Suppressor macrophage (primary cell): ENCODE measurements around the gene CLDN1.

Source experiments
- DNase-seq, 4 experiments: peaks; one replicate each; pipeline ENCODE4 v3.0.0-alpha.2; 2020 to 2022

The CLDN1 gene

DNA sequence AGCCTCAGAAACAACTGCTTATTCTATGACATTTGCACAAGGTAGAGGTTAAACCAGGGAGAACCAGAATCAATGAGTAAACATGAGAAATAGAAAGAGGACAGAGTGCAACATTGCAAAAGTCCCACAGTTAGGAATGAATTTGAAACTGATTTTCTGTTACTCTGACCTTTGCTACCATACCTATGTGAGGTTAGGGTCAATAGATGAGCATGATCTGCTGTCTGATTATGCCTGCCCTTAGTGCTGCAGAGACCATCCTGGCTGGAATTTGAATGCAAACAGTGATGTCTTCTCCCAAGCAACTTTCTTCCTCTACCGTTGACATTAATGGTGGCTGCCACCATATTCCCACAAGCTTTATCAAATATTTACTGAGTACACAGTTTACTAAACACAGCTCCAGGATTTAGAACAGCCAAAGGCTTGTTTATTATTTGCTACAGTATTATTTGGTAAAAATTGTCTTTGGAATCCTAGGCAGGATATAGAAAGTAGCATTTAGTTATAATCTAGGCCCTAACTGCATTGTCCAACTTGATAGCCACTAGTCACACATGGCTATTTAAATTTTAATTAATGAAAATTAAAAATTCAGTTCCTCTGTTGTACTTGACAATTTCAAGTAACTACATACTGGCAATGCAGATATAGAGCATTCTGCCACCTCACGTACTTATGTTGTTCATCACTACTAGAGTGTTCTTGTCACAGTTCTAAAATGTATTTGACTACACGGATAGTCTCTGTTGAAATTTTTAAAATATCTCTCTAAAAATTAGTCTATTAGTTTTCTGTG lies 8.9 kb upstream of the CLDN1 start:
- no peak for DNase-seq

DNA sequence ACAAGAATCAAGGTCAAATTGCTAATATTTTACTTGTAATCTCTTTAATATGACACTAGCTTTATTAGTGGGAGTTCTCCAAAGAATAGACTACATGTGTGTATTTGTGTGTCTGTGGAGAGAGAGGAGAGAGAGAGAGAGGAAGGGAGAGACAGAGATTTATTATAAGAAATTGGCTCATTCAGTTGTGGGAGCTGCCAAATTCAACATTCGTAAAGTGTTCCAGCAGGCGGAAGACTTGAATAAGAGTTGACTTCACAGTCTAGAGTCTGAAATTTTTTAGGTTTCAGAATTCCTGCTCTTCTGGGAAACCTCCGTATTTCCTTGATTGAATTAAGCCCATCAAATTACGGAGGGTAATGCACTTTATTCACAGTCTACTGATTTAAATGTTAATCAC lies 4.7 kb upstream of the CLDN1 start:
- DNase-seq, result no peak

DNA sequence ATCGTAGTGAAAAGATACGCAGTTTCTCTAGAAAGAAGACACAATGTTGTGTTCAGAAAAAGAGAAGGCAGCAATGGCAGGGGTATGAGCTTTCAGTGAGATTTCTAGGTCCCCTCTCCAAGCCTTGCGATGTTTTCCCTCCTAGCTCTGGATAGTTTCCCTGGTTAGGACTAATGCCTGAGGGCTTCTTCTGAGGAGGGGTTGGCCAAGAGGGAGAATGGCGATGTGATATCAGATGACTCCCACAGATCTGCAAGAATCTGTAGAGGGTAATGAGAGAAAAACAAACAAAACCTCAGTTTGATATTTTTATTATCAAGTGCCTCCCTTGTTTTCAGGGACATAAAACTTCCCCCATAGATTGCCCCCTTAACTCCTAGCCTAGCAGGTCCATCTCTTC lies 4.1 kb upstream of the CLDN1 start:
- DNase-seq, result no peak

DNA sequence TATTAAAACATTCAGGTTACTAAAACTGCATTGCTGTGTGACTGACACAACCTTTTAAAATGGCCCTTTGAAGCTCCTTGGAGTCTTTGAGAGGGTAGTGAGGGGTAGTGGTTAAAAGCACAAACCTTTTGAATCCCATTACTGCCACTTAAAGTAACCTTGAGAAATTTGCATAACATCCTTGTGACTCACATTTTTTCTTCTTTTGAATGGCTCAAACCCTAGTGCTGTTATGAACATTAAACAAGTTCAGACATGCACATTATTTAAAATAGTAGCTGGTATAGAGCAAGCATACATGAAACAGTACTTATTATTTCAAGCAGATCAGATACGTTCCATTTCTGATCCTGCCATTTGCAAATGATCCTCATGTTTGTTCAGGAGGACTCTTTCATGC lies 3.7 kb upstream of the CLDN1 start:
- DNase-seq, result no peak

DNA sequence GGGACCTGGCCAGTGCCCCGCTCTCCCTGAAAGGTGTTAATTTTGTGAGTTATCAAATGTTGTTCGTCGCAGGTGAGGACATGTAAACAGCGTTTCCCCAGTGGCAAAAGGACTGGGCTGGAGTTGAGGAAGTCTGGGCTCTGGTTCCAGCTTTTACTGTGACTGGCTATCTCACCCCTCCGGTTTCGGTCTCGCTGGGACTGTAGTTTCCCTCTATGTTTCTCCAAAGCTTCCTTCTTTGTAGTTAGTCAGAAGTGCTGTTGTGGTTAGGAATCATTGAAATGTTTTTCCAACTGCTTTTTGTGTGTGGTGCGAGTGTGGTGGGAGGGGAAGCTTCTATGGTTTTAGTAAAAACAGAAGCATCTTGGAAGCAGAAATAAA lies 990 bp upstream of the CLDN1 start:
- DNase-seq, result peak; percentile 64 to 80 (median 76)

DNA sequence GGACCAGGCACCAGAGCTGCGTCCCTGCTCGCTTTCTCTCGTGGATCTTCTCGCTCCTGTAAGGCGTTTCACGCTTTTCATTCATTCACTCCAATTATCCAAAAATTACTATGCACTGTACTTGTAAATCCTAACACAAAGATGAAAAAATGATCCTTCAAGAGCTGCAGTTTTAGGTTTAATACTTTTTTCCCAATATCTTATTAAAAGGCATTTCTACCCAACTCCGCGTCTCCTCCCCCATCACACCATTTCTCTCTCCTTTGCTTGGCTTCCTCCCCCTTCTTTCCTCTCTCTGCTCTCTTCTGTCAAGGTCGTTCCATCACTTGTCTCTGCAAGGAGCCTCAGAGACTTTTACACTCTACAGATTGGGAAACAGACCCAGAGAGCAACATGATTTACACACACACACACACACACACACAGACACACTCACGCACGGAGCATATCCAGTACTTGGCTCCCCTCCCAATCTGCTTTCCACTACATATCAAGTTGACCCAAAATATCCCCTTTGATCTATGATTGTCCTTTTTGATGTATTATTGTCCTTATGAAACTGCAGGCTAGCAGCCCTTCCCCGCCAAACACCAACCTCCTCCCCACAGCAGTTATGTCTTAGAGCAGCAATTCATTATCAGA lies 479 bp upstream of the CLDN1 start:
- DNase-seq, result no peak

DNA sequence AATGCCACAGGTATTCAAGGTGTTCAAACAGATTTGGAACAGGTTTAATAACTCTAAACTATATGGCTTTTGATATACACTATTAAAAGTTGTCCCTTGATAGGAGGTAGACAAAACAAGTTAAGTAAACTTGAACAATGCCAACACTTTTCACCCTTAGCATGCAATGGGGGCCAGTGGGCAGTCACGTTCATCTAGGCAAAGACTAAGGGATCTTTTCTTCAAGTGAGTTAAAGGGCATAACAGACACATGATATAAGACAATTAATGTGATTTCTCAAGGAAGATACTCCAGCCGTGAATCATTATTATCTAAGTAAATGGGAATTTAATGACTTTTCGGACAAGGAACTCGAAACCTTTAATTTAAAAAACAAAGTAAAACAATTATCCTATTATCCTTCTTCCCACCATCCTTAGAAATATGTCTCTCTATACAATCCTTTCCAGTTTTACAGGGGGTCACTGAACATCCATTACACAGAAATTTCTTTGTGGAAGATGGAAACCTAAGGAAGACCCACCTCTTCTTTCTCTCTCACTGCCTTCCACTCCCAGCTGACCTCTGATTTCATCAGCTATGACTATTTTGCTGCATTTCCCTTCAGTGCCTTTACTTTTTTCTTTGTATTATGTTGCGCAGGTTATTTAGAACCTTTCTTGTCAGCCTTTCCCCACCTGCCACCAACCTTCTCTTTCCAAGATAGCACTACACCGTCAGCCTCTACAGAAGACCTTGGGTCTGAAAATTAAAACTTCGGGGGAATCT lies 1.5 kb downstream of the CLDN1 start:
- DNase-seq, result no peak

DNA sequence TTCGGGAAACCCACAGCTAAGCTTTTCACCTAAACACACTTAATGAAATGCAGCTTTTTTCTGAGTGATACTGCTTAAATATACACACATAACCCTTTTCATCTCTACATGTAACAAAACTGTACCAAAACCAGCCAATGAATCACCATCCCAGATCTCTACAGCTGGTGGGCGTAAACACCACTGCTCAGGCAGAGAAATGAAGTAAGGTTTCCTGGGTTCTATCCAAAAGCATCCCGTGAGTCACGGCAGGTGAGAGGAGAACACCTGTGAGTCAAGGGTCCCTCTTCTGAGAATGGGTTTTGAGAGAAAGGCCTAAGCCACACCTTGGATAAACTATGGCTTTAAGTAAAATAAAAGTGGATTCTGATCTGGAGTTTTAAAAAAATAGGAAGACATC lies 2.6 kb downstream of the CLDN1 start:
- DNase-seq, result no peak

DNA sequence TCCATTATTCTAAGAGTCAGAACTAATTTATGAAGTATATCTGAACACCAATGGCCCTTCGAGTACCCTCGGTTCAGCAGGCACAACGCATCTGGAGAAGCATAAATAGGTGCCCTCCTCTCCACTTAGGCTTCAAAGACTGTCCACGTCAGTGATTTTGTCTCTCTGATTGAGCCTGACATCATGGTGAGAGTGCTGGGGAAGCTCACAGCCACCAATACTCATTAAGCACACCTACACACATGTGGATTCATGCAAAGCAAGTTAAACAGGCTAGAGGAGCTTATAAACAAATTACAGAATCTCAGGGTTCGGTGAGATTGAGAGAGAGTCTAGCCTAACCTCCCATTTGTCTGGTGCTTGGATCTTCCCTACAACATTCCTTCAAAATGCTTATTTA lies 3.6 kb downstream of the CLDN1 start:
- DNase-seq, result no peak

DNA sequence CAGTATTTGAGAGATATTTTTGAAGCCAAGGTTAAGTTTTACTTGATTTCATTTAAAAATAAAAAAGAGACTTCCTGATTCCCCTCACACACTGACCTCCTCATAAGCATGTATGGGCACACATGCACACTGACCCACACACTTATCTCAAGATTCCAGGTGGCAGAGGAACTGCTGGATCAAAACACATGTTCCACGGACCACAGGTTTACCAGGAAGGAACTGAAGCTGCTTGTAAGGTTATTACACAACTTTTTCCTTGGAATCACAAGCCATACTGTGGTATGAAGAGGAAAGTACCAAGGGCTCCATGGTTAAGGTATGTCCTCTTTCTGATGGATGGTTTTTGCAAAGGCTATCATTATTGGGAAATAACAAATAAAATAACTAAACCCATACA lies 7.5 kb downstream of the CLDN1 start:
- no peak for DNase-seq

DNA sequence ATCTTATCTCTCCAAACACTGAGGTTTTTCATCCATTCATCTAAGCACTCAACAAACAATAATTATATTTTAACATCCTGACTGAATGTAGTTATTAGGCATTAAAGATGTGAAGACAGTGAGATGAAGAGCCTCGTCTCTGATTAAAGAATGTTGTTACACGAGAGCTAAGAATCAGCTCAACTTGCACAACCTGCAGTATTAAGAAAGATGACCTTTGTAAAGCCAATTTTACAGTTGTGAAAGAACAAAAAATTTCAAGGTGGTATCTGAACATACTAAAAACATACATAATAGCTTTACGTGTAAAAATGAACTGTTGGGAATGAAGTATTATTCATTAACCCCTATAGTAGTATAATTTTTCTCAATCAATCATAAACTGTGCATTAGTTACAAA lies 12.8 kb downstream of the CLDN1 start:
- DNase-seq, result no peak

DNA sequence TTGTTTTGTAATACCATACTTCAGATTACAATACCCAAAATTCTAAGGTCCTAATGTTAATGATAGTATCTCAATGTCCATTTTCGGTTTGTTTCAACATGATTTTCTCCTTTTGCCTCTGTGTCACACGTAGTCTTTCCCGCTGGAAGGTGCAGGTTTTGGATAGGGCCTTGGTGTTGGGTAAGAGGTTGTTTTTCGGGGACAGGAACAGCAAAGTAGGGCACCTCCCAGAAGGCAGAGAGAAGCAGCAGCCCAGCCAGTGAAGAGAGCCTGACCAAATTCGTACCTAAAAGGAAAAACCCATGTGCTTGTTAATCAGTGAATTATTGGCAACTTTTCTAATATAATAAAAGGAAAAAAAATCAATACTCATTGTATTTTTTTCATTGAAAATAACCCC lies 14.1 kb downstream of the CLDN1 start:
- DNase-seq, result no peak

DNA sequence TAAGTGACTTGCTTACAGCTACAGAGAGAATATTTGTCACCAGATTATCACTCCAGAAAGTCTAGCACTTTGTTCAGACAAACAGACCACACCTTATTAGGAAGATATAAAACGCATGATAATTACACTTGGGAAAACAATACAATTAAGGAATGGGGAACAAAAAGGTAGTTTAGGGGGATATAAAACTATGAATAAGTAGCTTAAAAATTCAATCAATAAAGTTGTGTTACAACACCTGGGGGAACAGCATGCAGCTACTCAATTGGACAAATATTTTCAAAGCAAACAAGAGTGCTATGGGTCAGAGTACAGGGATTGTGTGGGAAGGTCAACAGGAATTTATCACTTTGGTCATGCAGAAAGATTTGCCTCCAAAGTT lies 15.1 kb downstream of the CLDN1 start:
- DNase-seq, result no peak

DNA sequence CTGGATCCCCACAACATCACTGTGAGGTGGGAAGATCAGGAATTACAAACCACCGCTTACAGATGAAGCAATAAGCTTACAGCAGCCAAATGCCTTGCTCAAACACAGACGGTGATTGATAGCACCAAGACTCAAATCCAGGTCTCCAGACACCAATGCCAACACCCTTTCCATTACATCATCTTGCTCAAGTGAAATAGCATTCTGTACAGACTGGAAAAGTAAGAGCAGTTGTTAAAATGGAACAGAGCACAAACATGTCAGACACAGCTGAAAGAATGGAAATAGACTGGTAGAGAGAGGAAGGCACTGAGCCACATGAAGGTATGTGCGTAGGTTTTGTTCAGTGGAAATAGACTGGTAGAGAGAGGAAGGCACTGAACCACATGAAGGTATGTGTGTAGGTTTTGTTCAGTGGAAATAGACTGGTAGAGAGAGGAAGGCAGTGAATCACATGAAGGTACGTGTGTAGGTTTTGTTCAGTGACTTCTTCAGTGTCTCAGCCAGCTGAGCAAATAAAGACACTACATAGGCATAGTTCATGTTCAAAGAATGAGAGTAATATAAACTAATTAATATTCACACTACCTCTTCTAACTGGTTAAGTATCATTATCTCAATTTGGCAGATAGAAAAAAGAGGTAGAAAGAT lies 15.6 kb downstream of the CLDN1 start:
- no peak for DNase-seq

DNA sequence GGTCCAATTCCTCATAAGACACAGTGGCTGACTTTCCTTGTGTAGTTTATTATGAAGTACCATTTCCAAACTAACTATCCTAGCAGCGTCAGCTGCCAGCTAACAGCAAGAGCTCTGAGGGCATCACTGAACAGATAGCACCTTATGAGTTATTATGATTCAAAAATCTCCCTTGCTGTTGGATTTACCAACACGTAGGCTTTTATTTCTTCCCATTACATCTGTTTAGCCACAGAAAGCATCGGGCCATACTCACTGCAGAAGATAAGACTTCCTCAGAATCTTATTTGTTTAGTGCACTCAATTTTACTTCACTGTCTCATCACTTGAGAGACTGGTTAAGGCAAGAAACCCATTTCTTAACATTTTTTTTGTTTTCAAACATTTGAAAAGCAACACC lies 16.2 kb downstream of the CLDN1 start:
- DNase-seq, result no peak

DNA sequence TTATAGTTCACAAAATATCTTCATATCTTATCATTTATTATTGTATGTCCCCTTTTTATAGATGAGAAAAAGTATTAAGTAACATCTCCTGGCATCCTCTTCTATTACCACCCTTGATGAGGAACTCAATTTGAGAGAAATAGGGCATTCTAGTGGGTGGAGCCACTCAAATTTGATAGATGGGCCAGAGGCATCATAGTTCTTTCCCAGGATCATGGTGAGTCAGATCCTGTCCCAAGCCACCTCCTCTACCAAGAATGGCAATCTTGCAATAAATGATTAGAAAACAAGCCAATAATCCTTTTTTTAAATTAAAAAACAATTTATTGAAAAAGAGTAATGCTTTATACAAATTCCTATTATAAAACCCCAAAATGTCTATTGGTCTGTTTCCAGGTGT lies 16.8 kb downstream of the CLDN1 start:
- DNase-seq, result peak in 1 of 4 experiments; percentile 16

DNA sequence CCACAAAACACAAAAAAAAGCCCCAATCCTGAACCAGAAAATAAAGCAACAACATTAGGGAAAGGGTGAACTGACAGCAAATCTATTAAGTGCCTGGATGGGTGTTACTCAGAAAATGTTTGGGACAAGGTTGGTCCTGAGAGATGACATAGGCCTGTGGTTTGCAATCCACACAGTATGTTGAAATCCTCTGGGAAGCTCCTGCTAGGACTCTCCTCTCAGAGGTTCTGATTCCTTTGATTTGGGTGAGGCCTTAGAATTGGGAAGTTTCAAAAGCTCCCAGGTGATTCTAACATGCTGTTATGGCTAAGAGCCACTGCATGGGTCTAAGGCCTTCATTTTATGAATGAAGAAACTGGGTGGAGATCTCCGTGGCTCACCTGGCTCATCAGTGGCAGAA lies 18.4 kb downstream of the CLDN1 start:
- DNase-seq, result no peak

DNA sequence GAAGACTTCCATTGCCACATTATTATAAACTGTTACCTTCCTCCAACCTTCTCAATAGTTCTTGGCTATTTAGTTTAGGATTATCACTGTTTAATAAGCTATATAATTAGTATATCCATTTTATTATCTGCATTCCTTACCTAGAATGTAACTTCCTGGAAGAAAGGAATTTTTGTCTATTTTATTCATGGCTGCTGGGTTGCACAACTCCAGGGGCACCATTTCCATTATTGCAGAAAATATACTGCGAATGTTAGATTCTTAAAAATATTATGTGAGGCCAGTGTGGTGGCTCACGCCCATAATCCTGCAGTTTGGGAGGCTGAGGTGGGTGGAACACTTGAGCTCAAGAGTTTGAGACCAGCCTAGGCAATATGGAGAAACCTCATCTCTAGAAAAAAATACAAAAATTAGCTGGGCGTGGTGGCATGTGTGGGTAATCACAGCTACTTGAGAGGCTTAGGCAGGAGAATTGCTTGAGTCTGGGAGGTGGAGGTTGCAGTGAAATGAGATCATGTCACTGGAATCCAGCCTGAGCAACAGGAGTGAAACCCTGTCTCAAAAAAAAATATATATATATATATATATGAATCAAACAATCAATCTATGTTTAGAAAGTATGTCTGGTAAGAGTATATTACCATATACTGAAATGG lies 19.9 kb downstream of the CLDN1 start:
- DNase-seq, result no peak

DNA sequence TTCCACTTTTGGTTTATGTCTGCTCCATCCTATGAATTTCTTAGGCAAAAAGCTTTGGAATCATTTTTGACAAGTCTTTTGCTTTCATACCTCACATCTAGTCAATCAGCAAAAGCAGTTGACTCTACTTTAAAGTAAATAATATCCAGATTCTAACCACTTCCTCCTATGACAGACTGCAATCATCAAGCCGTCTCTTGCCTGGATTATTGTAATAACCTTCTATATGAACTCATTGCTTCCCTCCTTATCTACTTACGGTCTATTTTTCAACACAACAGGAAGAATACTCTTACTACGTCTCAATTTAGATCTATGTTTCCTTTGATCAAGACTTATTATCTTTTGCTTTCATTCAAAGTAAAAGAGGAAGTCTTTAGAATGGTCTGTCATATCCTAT lies 20.7 kb downstream of the CLDN1 start:
- peak in 2 of 4 experiments; percentile 29 to 45 for DNase-seq

DNA sequence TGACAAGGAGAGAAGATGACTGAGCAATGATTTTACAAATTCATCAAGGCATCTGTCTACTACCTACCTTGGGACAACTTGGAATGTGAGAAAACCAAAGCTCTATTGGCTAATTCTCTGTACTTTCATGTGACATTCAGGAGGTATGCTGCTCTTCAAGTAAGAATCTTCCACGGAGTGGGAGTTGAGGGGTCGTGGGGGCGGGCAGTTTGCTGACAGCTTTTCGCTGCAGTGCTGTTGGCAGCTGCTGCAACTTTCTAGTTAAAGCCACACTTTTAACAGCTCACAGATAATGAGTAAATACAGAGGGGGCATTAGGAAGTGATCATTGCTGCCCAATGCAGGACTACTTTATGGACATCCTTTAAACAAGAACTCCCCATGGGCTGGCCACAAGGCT lies 22.3 kb downstream of the CLDN1 start:
- DNase-seq, result no peak

DNA sequence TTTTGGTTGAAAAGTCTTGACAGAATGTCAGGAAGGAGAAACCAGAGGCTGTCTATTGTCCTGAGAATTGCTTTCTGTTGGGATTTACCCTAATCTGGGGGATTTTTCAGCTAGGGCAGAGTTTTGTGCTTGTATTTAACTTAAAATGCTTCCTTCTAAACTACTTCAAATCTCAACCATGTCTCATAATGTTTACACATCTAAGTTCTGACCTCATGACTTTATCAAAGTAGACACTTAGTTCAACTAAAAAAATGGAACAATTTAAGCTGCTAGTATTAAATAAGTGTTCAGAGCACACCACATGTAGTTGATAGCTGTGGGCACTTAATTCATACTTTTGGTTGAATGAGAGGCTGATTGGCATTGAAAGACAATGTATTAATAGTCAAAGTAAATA lies 28.2 kb downstream of the CLDN1 start:
- DNase-seq, result no peak

DNA sequence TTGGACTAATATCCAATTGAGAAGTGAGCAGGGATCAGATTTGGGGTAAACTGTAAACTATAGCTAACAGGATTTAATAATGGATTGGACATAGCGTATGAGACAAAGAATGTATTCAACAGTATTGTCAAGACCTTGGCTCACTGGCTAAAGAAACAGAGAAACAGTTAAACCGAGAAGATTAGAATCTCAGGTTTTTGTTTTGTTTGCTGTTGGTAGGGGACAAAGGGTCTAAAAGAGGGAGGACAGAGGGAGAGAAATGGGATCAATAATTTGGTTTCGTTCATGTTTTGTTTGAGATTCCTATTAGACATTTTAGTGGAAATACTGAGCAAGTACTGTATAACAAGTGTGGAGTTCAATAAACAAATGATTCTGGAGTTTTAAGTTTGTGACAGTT lies 28.6 kb downstream of the CLDN1 start:
- DNase-seq, result no peak
